SK-MEL-5 (cell line): Measurements from ENCODE around the gene ADPRM. TPM values are rescaled to one million over a fixed set of nuclear protein-coding genes. Genes with fewer than 3 reads are reported as not detected.
A peak's percentile ranks its signal among the peaks of the same experiment; 100 is the strongest.
"Not testable (repeated sequence)": the region's sequence is repeated elsewhere in the genome, so short reads cannot be mapped to it uniquely, and the experiment has no call there.

Source experiments
- DNase-seq: peaks from one replicate; pipeline ENCODE4 v3.0.0-alpha.2; 2016; ENCODE audit warnings: low read depth, low spot score
- in situ Hi-C: cut with HindIII; loops from 2 replicates; pipeline ENCODE4 v1.10.0; 2016; ENCODE audit warnings: low sequenced_read_pairs, high pct_unique_total_duplicates, low pct_unique_long_range_greater_than_20kb
- total RNA-seq: library from RNA; depleted of rRNA; stranded (reverse); fragments of >200 nt; shearing (Covaris generic); gene quantifications from 2 replicates; pipeline ENCODE4 v1.2.3, GENCODE V29; 2014

The ADPRM gene
- total RNA-seq, 1 experiment from 2014 or later, result 15.1 TPM

GRCh38 chr17:10683853-10684252, 13.5 kb upstream of the ADPRM start:
- peak; percentile 73 for DNase-seq
- in situ Hi-C loops, result no loop called here

GRCh38 chr17:10687499-10687898, 9.9 kb upstream of the ADPRM start:
- in situ Hi-C loops, result no loop called here
- peak; percentile 19 for DNase-seq

GRCh38 chr17:10695875-10696407, 1.5 kb upstream of the ADPRM start:
- DNase-seq, in situ Hi-C loops: not testable (repeated sequence)

- in situ Hi-C loops, result no loop called here
- peak; percentile 34 for DNase-seq
Observed at GRCh38 chr17:10698096-10698818, 863 bp downstream of the ADPRM start.

GRCh38 chr17:10699856-10700255, 2.5 kb downstream of the ADPRM start:
- DNase-seq, result peak; percentile 32
- in situ Hi-C loops, result no loop called here

- DNase-seq, result no peak
- in situ Hi-C loops, result no loop called here
Observed at GRCh38 chr17:10702574-10702973, 5.2 kb downstream of the ADPRM start.

- in situ Hi-C loops, result no loop called here
- no peak for DNase-seq
Observed at GRCh38 chr17:10705727-10706126, 8.3 kb downstream of the ADPRM start.

GRCh38 chr17:10713318-10713717, 15.9 kb downstream of the ADPRM start:
- in situ Hi-C loops, result no loop called here
- DNase-seq, result no peak

- in situ Hi-C loops, result no loop called here
- no peak for DNase-seq
Observed at GRCh38 chr17:10716218-10716617, 18.8 kb downstream of the ADPRM start.

GRCh38 chr17:10718547-10718946, 21.2 kb downstream of the ADPRM start:
- in situ Hi-C loops, result no loop called here
- DNase-seq, result no peak

- no peak for DNase-seq
- in situ Hi-C loops, result no loop called here
Observed at GRCh38 chr17:10724546-10725195, 27.3 kb downstream of the ADPRM start.

- no peak for DNase-seq
- in situ Hi-C loops, result no loop called here
Observed at GRCh38 chr17:10725262-10725661, 27.9 kb downstream of the ADPRM start.

- no peak for DNase-seq
- in situ Hi-C loops, result no loop called here
Observed at GRCh38 chr17:10726196-10726595, 28.8 kb downstream of the ADPRM start.

- no peak for DNase-seq
- in situ Hi-C loops, result no loop called here
Observed at GRCh38 chr17:10727192-10727591, 29.8 kb downstream of the ADPRM start.

GRCh38 chr17:10728331-10728892, 31.0 kb downstream of the ADPRM start:
- in situ Hi-C loops, result no loop called here
- DNase-seq, result no peak

GRCh38 chr17:10729334-10730193, 32.2 kb downstream of the ADPRM start, which contains the start of gene TMEM220:
TMEM220 (minus strand) TSS chr17:10730023; CDS start chr17:10729851, 172 bp downstream.
- in situ Hi-C loops, result no loop called here
- peak; percentile 87 for DNase-seq

- in situ Hi-C loops, DNase-seq: not testable (repeated sequence)
Observed at GRCh38 chr17:10730247-10730646, 32.9 kb downstream of the ADPRM start.

- in situ Hi-C loops, result no loop called here
- no peak for DNase-seq
Observed at GRCh38 chr17:10731408-10731879, 34.0 kb downstream of the ADPRM start.
